ENCODE data around the gene MNX1. TPM values are rescaled to one million over a fixed set of nuclear protein-coding genes. Genes with fewer than 3 reads are reported as not detected.

The MNX1 gene
- total RNA-seq, 1 experiment from 2014 or later = 2.6 TPM

DNA sequence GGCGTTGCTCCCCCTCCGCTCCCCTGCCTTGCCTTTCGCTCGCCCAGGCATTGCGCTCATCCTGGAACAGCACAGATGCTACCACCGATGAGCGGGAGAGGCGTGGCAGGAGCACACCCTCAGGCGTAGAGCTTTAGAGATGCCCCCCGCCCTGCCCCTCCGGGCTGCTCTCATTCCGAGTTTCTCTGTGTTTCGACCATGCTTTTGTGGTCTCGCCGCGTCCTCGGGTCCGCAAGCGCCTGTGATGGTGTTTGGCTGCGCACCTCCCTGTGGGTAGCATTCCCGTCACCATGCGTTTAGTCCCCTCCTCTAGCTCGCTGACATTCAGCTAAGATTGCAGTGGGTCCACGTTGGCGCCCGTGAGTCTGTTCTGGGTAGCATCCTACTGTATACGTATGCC, 42.3 kb downstream of the MNX1 start:
- ChIA-PET POLR2A (ENCODE audit: unreplicated experiment) (interaction anchor here (0.6 kb wide), 1 partner anchor 372 kb away, joined by 3 read pairs; no protein-coding TSS in a partner anchor), CTCF (interaction anchor here (1.3 kb wide), 1 partner anchor 168 kb away, joined by 3 read pairs; no protein-coding TSS in a partner anchor)
- DNase-seq = no peak
- intact Hi-C loops (cut with micrococcal nuclease) = no loop called here
- peaks cover 5% of the 10 kb centered on the region; the same call in 1 of the 2 replicates for H3K4me1 ChIP-seq (ENCODE audit: insufficient read depth, low read length)
- TF ChIP-seq, protein P1, sequence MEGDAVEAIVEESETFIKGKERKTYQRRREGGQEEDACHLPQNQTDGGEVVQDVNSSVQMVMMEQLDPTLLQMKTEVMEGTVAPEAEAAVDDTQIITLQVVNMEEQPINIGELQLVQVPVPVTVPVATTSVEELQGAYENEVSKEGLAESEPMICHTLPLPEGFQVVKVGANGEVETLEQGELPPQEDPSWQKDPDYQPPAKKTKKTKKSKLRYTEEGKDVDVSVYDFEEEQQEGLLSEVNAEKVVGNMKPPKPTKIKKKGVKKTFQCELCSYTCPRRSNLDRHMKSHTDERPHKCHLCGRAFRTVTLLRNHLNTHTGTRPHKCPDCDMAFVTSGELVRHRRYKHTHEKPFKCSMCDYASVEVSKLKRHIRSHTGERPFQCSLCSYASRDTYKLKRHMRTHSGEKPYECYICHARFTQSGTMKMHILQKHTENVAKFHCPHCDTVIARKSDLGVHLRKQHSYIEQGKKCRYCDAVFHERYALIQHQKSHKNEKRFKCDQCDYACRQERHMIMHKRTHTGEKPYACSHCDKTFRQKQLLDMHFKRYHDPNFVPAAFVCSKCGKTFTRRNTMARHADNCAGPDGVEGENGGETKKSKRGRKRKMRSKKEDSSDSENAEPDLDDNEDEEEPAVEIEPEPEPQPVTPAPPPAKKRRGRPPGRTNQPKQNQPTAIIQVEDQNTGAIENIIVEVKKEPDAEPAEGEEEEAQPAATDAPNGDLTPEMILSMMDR (conservative IDR thresholded peaks at IDR 0.05; ENCODE audit: low read depth, low read length) = no peak
- no peak for TF ChIP-seq EZH2 (IDR thresholded peaks at IDR 0.05; ENCODE audit: low read length, unreplicated experiment)
- TF ChIP-seq EZH2phosphoT487 (IDR thresholded peaks at IDR 0.05; ENCODE audit: borderline replicate concordance, low read length) = no peak
- H2AFZ ChIP-seq (ENCODE audit: low read length) = no peak overlapping the region
- no TSS peak for BruUV-seq (replicated peaks)
- H3K4me3 ChIP-seq (ENCODE audit: low read length) = no peak overlapping the region
- H3K9me2 ChIP-seq (replicated peaks; ENCODE audit: low read length) = no peaks in the 10 kb centered on the region
- no peaks in the 10 kb centered on the region for H3F3A ChIP-seq (ENCODE audit: low read length, unreplicated experiment)
- no peaks in the 10 kb centered on the region for H4K20me1 ChIP-seq (ENCODE audit: low read length)
- no peaks in the 10 kb centered on the region for H3K79me2 ChIP-seq (ENCODE audit: low read length)
- no peak overlapping the region for H3K27ac ChIP-seq (ENCODE audit: low read length)
- no peaks in the 10 kb centered on the region for H3K27me3 ChIP-seq (ENCODE audit: low read length)
- H3K36me3 ChIP-seq (ENCODE audit: low read depth, low read length) = peaks cover 46% of the 10 kb centered on the region
- ATAC-seq = no peak
- no peak overlapping the region for H3K9ac ChIP-seq (ENCODE audit: low read length)
- no peak overlapping the region for H3K4me2 ChIP-seq (ENCODE audit: low read length)
- H3K9me3 ChIP-seq (ENCODE audit: low read length) = no peaks in the 10 kb centered on the region

DNA sequence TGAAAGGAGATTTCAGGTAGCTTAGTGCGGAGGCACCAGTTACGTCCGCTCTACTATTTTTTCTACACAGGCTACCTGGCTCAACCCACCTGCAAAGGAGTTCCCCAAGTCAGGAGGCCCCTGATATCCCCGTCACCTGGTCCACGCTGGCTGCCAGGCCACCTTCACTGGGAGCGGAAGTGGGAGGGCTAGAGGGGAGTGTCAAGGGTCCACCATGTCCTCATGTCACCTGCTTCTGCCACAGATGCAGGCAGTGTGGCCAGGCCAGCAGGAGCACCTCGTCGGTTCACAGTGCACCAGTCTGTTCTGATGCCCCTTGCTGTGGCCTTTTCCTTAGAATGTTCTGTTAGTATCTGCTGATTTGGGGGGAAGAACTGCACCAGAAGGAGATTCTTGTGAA, 44.1 kb downstream of the MNX1 start:
- H3K27ac ChIP-seq (ENCODE audit: low read length) = no peak overlapping the region
- H3K4me1 ChIP-seq (ENCODE audit: insufficient read depth, low read length) = peaks cover 5% of the 10 kb centered on the region; the same call in 1 of the 2 replicates
- no peaks in the 10 kb centered on the region for H3K79me2 ChIP-seq (ENCODE audit: low read length)
- intact Hi-C loops (cut with micrococcal nuclease) = no loop called here
- no TSS peak for BruUV-seq (replicated peaks)
- H3K9ac ChIP-seq (ENCODE audit: low read length) = no peak overlapping the region
- DNase-seq = no peak
- no peaks in the 10 kb centered on the region; the same call in 1 of the 2 replicates for H4K20me1 ChIP-seq (ENCODE audit: low read length)
- no peaks in the 10 kb centered on the region for H3K9me3 ChIP-seq (ENCODE audit: low read length)
- no peak for ATAC-seq
- H3K4me3 ChIP-seq (ENCODE audit: low read length) = no peak overlapping the region
- TF ChIP-seq, protein P1 (conservative IDR thresholded peaks at IDR 0.05; ENCODE audit: low read depth, low read length) = no peak
- no peak for TF ChIP-seq EZH2 (IDR thresholded peaks at IDR 0.05; ENCODE audit: low read length, unreplicated experiment)
- TF ChIP-seq EZH2phosphoT487 (IDR thresholded peaks at IDR 0.05; ENCODE audit: borderline replicate concordance, low read length) = no peak
- H2AFZ ChIP-seq (ENCODE audit: low read length) = no peak overlapping the region
- H3K9me2 ChIP-seq (replicated peaks; ENCODE audit: low read length) = no peaks in the 10 kb centered on the region
- ChIA-PET POLR2A (ENCODE audit: unreplicated experiment) (no interaction called here), CTCF (no interaction called here)
- H3K36me3 ChIP-seq (ENCODE audit: low read depth, low read length) = peaks cover 52% of the 10 kb centered on the region
- H3F3A ChIP-seq (ENCODE audit: low read length, unreplicated experiment) = no peaks in the 10 kb centered on the region
- H3K4me2 ChIP-seq (ENCODE audit: low read length) = no peak overlapping the region
- no peaks in the 10 kb centered on the region for H3K27me3 ChIP-seq (ENCODE audit: low read length)

DNA sequence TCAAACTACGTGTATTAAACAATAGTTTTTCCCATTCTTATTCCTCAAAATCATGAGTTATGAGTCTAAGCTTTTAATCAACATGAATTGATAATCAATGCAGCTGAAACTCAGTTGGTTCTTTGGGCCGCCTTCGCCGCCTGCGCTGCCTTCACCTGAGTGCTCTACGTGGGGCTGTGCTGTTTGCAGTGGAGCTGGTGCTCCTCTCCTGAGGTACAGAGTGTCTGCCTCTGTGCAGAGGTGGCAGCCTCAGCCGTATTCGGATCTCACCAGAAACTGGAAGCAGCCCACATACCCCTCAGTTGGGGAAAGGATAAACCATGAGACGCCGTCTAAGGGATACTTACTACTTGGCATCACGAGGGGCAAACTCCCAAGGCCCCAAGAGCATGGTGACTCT, 45.5 kb downstream of the MNX1 start:
- H3K4me3 ChIP-seq (ENCODE audit: low read length) = no peak overlapping the region
- H3K27me3 ChIP-seq (ENCODE audit: low read length) = no peaks in the 10 kb centered on the region
- no peak overlapping the region for H2AFZ ChIP-seq (ENCODE audit: low read length)
- peaks cover 49% of the 10 kb centered on the region for H3K36me3 ChIP-seq (ENCODE audit: low read depth, low read length)
- no peak overlapping the region for H3K4me2 ChIP-seq (ENCODE audit: low read length)
- no peaks in the 10 kb centered on the region for H3K9me2 ChIP-seq (replicated peaks; ENCODE audit: low read length)
- H3K4me1 ChIP-seq (ENCODE audit: insufficient read depth, low read length) = peaks cover 5% of the 10 kb centered on the region; the same call in 1 of the 2 replicates
- no peaks in the 10 kb centered on the region for H3K9me3 ChIP-seq (ENCODE audit: low read length)
- no peak overlapping the region for H3K27ac ChIP-seq (ENCODE audit: low read length)
- no peak overlapping the region for H3K9ac ChIP-seq (ENCODE audit: low read length)
- TF ChIP-seq EZH2 (IDR thresholded peaks at IDR 0.05; ENCODE audit: low read length, unreplicated experiment) (no peak), EZH2phosphoT487 (IDR thresholded peaks at IDR 0.05; ENCODE audit: borderline replicate concordance, low read length) (no peak)
- TF ChIP-seq, protein P1 (conservative IDR thresholded peaks at IDR 0.05; ENCODE audit: low read depth, low read length) = no peak
- ChIA-PET CTCF (no interaction called here), POLR2A (ENCODE audit: unreplicated experiment) (no interaction called here)
- BruUV-seq (replicated peaks) = no TSS peak
- intact Hi-C loops (cut with micrococcal nuclease) = no loop called here
- ATAC-seq (no peak), DNase-seq (no peak)
- H4K20me1 ChIP-seq (ENCODE audit: low read length) = no peaks in the 10 kb centered on the region; the same call in 1 of the 2 replicates
- H3F3A ChIP-seq (ENCODE audit: low read length, unreplicated experiment) = no peaks in the 10 kb centered on the region
- H3K79me2 ChIP-seq (ENCODE audit: low read length) = no peaks in the 10 kb centered on the region

Measured in PC-3 (cell line).